ENCODE measurements around the gene IL17C.

The IL17C gene

DNA sequence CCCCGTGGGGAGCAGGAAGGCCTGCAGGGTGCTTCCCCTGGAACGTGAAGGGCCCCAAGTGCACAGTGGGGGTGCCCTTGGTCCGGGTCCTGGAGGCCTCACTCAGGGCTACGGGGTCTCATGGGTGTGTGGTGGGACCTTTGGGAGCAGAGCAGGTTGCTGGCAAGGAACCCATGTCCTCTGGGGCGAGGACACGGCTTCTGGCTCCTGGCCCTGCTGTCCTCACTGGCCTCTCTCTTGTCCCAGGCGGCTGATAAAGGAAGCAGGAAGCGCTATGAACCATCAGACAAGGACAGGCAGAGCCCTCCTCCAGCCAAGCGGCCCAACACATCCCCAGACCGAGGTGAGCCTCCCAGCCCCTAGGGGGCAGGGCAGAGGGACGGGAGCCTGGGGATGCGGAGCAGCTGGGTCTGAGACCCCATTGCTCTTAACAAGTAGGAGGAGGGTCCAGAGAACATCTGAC lies 9.8 kb upstream of the IL17C start:
- peak; percentile 30 for DNase-seq

DNA sequence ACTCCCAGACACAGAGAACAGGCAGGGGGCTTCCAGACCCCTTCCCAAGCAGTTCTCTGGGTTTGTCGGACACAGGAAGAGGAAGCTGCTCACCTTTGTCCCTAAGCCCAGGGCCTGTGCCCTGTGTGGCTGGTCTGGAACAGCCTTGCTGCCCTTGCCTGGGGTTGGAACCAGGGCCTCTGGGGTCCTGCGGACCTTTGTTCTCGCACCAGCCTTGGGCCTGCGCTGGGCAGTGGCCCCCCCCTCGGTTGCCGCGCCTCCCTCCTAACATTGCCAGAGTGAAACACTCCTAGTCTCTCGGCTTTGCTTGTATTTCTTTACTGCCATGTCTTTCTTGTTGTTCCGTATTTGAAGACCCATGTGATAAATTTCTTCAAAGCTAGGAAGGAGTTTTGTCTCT lies 8.5 kb upstream of the IL17C start:
- DNase-seq: no peak

DNA sequence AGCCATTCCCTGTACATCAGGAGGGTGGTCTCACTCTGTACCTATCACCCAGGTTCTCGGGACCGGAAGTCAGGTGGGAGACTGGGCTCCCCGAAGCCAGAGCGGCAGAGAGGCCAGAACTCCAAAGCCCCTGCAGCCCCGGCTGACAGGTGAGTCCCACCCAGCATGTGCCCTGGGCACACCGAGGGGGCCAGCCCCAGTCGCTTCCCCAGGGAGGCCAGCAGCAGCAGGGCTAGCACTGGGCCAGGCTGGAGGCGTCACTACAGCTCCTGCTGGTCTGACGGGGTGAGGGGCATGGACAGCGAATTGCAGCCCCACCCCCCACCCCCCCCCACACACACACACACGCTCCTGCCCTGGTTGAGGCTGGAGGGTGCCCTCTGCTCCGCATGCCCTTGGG lies 7.9 kb upstream of the IL17C start:
- DNase-seq: no peak

DNA sequence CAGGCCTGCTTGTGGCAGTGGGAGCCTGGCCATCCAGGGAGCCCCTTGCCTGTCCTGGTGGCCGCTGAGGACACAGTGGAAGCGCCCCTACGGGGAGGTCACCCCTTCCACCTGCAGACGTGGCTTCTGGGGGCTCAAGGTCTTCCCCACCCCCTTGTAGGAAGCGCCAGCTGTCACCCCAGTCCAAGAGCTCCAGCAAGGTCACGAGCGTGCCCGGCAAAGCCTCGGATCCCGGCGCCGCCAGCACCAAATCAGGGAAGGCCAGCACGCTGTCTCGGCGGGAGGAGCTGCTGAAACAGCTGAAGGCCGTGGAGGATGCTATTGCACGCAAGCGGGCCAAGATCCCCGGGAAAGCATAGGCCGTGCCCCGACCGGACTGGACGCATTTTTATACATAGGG lies 7.4 kb upstream of the IL17C start:
- no peak for DNase-seq

DNA sequence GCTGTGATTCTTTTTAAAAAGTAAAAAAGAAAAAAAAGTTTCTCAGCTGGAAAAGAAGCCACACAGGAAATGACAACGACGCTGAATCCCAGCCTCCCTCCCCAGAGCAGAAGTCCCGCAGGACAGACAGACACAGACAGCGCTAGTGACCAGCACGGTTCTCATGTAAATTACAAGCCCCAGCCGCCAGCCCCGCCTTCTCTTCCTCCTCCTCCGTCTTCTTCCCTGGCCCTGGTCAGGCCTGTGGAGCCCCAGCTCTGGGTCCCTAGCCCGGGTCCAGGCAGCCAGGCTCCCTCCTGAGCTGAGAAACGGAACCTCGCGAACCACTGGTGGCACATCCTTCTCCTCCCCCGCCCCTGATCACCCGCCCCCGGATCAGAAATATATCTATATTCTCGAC lies 7.0 kb upstream of the IL17C start:
- no peak for DNase-seq

GRCh38 chr16:88631920-88632586 lies 6.3 kb upstream of the IL17C start:
- DNase-seq: no peak

GRCh38 chr16:88632587-88632930 lies 5.8 kb upstream of the IL17C start:
- no peak for DNase-seq

- DNase-seq: no peak
These were observed 4.7 kb upstream of the IL17C start for GRCh38 chr16:88633684-88634140.

- DNase-seq: no peak
These were observed 4.0 kb upstream of the IL17C start for GRCh38 chr16:88634141-88634993.

- DNase-seq: no peak
These were observed 3.2 kb upstream of the IL17C start for GRCh38 chr16:88634994-88635670.

- DNase-seq: no peak
These were observed 2.6 kb upstream of the IL17C start for GRCh38 chr16:88635671-88636319.

DNA sequence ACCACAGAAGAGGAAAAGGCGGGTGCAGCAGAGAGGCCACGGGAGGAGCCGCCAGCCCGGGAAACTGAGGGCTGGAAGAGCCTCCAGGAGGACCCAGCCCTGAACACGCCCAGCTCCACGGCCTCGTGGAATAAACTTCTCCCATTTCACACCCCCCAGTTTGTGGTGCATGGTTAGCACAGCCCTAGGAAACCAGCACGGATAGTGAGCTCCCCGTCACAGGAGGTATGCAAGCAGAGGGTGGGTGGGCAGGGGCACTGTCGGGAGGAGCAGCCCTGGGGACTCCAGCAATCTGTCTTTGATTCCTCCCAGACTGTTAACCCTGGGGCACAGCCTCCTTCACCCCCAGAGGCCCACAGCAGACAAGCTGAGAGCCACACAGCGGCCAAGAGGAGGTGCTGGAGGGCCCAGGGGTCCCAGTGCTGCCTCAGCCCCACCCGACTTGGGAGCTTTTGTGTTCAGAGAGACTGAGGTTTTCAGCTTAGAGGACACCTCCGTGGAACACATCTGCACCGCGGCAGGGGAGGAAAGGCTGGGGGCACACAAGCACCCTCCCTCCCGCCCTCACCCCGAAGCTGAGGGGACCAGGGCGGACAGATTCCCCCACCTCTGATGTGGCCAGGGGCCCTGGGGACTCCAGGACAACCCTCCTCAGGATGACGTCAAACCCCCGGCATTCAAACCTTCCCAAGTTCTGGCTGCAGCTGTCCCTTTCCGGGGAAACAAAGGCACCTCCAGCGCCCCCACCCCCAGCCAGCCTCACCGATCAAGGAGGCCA lies 1.7 kb upstream of the IL17C start:
- DNase-seq: no peak

GRCh38 chr16:88639231-88640038 lies 1.1 kb downstream of the IL17C start:
- no peak for DNase-seq

- no peak for DNase-seq
These were observed 1.7 kb downstream of the IL17C start for GRCh38 chr16:88640039-88640495.

- no peak for DNase-seq
These were observed 2.3 kb downstream of the IL17C start for GRCh38 chr16:88640498-88641247.

GRCh38 chr16:88642881-88643643 lies 4.7 kb downstream of the IL17C start:
- no peak for DNase-seq

GRCh38 chr16:88643644-88643932 lies 5.2 kb downstream of the IL17C start:
- no peak for DNase-seq

GRCh38 chr16:88645455-88645854 lies 7.1 kb downstream of the IL17C start:
- DNase-seq: no peak

GRCh38 chr16:88645941-88646340 lies 7.6 kb downstream of the IL17C start:
- no peak for DNase-seq
